Measurements from ENCODE around the gene JOSD2.

The JOSD2 gene

GRCh38 chr19:50481351-50482149 lies 29.4 kb downstream of the JOSD2 start:
- no peak for DNase-seq (ENCODE audit: extremely low read depth, insufficient read length)
- Histone ChIP-seq H3K36me3 (ENCODE audit: control insufficient read depth, insufficient read depth, low read length) (peaks cover 41% of the 10 kb centered on the region), H3K4me3 (replicated peaks; ENCODE audit: low read depth, low read length) (no peak overlapping the region), H3K27me3 (replicated peaks; ENCODE audit: control insufficient read depth, insufficient read depth, low read length) (no peaks in the 10 kb centered on the region)
- TF ChIP-seq CTCF (IDR thresholded peaks at IDR 0.05; ENCODE audit: insufficient read depth, low read length, poor library complexity, severe bottlenecking): no peak

GRCh38 chr19:50480281-50481111 lies 30.5 kb downstream of the JOSD2 start:
- TF ChIP-seq CTCF (IDR thresholded peaks at IDR 0.05; ENCODE audit: insufficient read depth, low read length, poor library complexity, severe bottlenecking): no peak
- no peaks in the 10 kb centered on the region for H3K27me3 ChIP-seq (replicated peaks; ENCODE audit: control insufficient read depth, insufficient read depth, low read length)
- H3K4me3 ChIP-seq (replicated peaks; ENCODE audit: low read depth, low read length): no peak overlapping the region
- DNase-seq (ENCODE audit: extremely low read depth, insufficient read length): no peak
- peaks cover 41% of the 10 kb centered on the region for H3K36me3 ChIP-seq (ENCODE audit: control insufficient read depth, insufficient read depth, low read length)

GRCh38 chr19:50479761-50480251 lies 31.2 kb downstream of the JOSD2 start:
- TF ChIP-seq CTCF (IDR thresholded peaks at IDR 0.05; ENCODE audit: insufficient read depth, low read length, poor library complexity, severe bottlenecking): no peak
- H3K4me3 ChIP-seq (replicated peaks; ENCODE audit: low read depth, low read length): no peak overlapping the region
- H3K27me3 ChIP-seq (replicated peaks; ENCODE audit: control insufficient read depth, insufficient read depth, low read length): no peaks in the 10 kb centered on the region
- no peak for DNase-seq (ENCODE audit: extremely low read depth, insufficient read length)
- peaks cover 38% of the 10 kb centered on the region for H3K36me3 ChIP-seq (ENCODE audit: control insufficient read depth, insufficient read depth, low read length)

GRCh38 chr19:50478901-50479715 lies 31.9 kb downstream of the JOSD2 start:
- Histone ChIP-seq H3K27me3 (replicated peaks; ENCODE audit: control insufficient read depth, insufficient read depth, low read length) (no peaks in the 10 kb centered on the region), H3K4me3 (replicated peaks; ENCODE audit: low read depth, low read length) (no peak overlapping the region), H3K36me3 (ENCODE audit: control insufficient read depth, insufficient read depth, low read length) (peaks cover 37% of the 10 kb centered on the region)
- TF ChIP-seq CTCF (IDR thresholded peaks at IDR 0.05; ENCODE audit: insufficient read depth, low read length, poor library complexity, severe bottlenecking): peak; percentile 44
- no peak for DNase-seq (ENCODE audit: extremely low read depth, insufficient read length)

- Histone ChIP-seq H3K4me3 (replicated peaks; ENCODE audit: low read depth, low read length) (peak overlapping the region; percentile 79; the same call in 1 of the 2 replicates), H3K36me3 (ENCODE audit: control insufficient read depth, insufficient read depth, low read length) (peaks cover 34% of the 10 kb centered on the region), H3K27me3 (replicated peaks; ENCODE audit: control insufficient read depth, insufficient read depth, low read length) (no peaks in the 10 kb centered on the region)
- DNase-seq (ENCODE audit: extremely low read depth, insufficient read length): no peak
- TF ChIP-seq CTCF (IDR thresholded peaks at IDR 0.05; ENCODE audit: insufficient read depth, low read length, poor library complexity, severe bottlenecking): no peak
Observed at GRCh38 chr19:50477751-50478515, 33.1 kb downstream of the JOSD2 start.

All from GM06990 (cell line).